Measurements from ENCODE around the gene CROCC.

DNA sequence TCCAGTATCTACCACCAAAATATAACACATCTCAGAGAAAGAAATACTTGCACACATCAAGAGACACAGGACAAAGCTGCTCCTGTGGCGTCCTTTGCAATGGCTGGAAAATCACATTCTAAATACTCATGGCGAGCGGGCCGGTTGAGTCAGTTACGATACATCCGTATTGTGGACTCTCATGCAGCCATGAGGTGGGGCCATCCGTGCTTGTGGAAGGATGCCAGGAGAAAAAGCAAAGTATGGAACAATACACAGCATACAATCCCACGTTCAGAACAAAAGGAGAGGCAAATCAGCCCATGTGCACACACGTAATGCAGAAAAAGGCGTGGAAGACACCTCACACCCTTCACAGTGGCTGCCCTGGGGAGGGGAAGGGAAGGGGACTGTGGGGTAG lies 76.9 kb downstream of the CROCC start:
- TF ChIP-seq, protein P1, sequence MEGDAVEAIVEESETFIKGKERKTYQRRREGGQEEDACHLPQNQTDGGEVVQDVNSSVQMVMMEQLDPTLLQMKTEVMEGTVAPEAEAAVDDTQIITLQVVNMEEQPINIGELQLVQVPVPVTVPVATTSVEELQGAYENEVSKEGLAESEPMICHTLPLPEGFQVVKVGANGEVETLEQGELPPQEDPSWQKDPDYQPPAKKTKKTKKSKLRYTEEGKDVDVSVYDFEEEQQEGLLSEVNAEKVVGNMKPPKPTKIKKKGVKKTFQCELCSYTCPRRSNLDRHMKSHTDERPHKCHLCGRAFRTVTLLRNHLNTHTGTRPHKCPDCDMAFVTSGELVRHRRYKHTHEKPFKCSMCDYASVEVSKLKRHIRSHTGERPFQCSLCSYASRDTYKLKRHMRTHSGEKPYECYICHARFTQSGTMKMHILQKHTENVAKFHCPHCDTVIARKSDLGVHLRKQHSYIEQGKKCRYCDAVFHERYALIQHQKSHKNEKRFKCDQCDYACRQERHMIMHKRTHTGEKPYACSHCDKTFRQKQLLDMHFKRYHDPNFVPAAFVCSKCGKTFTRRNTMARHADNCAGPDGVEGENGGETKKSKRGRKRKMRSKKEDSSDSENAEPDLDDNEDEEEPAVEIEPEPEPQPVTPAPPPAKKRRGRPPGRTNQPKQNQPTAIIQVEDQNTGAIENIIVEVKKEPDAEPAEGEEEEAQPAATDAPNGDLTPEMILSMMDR (IDR thresholded peaks at IDR 0.05; ENCODE audit: low read depth, low read length, missing input control): no peak
- no peak for TF ChIP-seq RAD21 (IDR thresholded peaks at IDR 0.05)
